ENCODE measurements around the gene TAAR1.
"Not testable (repeated sequence)": the region's sequence is repeated elsewhere in the genome, so short reads cannot be mapped to it uniquely, and the experiment has no call there.

TAAR1 gene

DNA sequence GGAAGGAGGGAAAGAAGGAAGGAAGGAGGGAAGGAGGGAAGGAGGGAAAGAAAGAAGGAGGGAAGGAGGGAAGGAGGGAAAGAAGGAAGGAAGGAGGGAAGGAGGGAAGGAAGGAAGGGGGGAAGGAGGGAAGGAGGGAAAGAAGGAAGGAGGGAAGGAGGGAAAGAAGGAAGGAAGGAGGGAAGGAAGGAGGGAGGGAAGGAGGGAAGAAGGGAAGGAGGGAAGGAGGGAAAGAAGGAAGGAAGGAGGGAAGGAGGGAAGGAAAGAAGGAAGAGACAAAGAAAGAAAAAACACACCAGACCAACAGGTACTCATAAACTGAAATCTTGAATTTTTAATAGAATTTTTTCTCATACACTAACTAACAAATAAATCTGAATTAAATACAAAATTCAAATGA lies 58.1 kb downstream of the TAAR1 start:
- not testable (repeated sequence) for DNase-seq
- intact Hi-C loops (cut with DNase I), result loop anchor here (10.0 kb wide), 1 partner anchor 66 kb away; the partner anchor contains the start of gene TAAR9

DNA sequence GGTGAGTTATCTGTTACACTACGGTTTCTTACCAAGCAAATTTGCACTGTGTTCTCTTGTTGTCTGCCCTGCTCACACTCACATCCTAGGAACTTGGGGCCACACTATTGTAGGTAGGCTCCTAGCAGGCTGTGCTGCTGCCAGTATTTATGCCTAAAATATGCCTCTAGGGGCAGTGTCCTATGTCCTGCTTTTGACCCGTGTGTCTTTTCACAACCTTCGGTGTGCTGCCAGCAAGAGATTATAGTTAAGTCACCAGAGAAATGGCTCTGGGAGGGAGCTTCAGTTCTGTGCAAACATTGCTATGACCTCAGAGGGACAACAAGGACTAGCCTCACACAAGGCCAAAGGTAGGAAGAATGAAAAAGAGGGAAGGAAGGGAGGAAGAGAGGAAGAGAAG lies 60.5 kb downstream of the TAAR1 start:
- DNase-seq, result no peak
- intact Hi-C loops (cut with DNase I), result no loop called here

DNA sequence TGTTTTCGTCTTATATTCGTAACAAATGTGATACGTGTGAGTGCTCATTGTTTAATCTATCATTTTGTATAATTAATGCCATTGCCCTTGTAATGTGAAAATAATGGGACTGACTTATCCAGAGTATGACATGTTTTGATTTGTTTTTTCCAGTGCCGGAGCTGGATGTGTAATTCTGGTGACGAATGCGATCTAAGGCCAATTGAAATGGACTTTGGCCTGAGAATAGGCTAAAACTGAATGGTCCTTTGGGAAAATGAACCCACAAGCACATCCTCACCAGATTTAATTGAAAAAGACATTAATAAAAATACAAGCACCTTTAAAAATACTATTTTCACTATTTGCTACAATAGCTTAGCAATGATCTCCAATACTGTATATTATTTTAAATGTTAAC lies 62.8 kb downstream of the TAAR1 start:
- DNase-seq, result no peak
- intact Hi-C loops (cut with DNase I), result no loop called here
